GM19035 (cell line): ENCODE results near the gene AQP6.
"Not testable (repeated sequence)": the region's sequence is repeated elsewhere in the genome, so short reads cannot be mapped to it uniquely, and the experiment has no call there.

ENCODE experiments used
- ATAC-seq: cut with Tn5 transposase; IDR thresholded peaks from one replicate; pipeline ENCODE4 v1.9.1; 2021; ENCODE audit not compliant: unreplicated experiment

AQP6 gene

DNA sequence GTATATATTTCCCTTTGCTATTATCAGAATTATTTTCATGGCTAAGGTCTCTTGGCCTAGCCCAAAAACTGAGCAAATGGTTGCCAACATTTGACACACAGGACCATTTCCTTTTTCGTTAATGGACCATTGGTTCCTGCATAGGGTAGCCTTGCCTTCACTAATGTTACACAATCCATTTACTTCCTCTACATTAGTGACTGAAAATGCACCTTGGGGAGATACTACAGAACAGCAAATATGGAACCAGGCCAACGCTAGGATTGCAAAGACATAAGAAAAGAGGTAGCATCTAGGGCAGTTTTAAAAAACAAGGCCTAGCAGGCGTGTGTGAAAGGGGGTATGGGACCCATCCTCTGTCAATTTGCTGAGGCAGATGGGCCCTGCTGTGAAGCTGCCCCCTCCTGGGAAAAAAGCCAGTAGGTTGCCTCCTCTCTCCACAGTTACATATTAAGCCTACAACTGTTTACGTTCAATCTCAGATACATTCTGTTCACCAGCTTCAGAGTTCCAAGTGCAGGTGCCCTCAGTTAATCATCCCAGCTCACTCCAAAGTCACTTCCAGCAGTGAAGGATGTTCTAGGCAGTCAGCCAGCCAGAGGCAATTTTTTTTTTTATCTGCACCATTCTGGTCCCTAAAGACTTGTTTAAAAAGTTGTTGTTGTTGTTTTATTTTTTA is 15.0 kb downstream of the AQP6 start:
- ATAC-seq: no peak

DNA sequence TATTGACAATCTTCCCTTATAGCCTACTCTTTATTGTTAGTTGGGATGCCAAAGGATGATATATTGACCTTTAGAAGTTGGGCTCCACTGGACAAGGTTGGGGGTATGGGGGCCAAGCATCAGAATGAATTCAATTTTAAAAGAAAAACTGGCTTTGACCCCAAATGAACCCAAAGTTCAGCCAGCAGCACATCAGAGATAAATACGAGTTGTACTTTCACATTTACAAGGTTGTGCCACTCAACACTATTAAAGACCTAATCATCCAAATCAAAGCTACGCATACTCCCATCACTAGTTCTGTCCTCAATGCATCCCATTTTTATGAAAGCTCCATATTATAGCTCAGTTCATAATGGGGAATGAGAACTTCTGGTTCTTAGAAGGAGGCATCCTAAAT is 16.7 kb downstream of the AQP6 start:
- not testable (repeated sequence) for ATAC-seq

DNA sequence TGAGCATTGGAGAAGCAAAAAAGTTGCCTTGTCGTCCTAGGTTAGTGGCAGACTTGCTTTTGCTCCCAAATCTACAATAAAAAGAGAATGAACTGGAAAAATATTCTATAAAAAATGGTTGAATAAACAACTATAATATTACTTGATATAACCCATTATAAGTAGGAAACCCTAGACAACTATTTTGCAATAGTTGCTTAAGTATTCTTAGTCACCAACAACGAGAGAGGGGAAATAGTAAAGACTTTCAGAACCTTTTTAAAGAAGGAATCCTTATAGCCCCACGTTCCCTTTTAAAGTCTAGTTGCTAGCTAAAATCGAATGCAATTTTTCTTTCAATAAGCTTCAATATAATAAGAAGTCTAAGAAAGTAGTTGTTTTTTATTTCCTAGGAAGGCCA is 17.5 kb downstream of the AQP6 start:
- no peak for ATAC-seq

DNA sequence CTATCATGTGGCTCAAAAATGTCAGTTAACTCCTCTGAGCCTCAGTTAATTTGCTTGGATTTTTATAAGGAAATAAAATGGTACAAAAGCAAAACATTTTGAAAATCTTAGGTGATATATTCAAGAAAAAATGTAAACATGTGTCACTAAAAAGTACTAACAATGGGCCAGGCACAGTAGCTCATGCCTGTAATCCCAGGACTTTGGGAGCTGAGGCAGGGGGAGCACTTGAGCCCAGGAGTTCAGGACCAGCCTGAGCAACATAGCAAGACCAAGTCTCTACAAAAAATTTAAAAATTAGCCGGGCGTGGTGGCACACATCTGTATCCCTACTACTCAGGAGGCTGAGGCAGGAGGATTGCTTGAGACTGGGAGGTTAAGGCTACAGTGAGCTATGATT is 25.7 kb downstream of the AQP6 start:
- no peak for ATAC-seq

DNA sequence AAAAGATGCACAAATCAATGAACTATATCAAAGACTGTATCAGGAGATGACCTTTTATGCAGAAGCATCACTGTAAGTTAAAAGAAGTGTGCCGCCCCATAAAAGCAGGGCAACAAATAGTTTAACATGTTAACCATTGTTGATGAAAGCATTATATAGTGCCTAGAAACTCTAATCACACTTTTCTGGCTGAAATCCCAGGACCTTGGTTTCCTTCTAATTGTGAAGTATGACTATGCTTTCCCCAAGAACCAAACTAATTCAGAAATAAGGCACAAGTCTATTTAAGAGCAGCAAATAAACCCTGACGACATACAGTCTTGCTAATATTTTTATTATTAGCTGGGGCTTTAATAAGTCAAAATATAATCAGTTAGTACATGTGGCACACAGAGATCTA is 30.8 kb downstream of the AQP6 start:
- ATAC-seq: no peak

DNA sequence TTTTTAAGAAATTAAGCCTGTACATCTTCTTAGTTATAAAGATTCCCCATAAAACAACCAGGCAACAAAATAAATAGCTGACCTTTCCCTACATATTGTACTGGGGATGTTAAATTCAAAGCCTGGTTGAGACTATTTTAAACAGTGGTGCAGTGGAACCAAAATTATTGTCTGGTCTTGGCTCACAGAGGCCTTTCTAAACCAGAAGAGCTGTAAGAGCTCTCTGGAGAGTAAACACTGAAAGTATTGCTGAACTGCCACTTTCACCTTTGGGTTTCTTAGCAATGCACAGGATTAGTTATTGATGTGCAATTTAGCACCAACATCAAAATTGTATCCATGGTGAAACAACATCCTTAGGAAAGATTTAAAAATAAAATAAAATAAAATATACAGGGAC is 31.9 kb downstream of the AQP6 start:
- no peak for ATAC-seq

DNA sequence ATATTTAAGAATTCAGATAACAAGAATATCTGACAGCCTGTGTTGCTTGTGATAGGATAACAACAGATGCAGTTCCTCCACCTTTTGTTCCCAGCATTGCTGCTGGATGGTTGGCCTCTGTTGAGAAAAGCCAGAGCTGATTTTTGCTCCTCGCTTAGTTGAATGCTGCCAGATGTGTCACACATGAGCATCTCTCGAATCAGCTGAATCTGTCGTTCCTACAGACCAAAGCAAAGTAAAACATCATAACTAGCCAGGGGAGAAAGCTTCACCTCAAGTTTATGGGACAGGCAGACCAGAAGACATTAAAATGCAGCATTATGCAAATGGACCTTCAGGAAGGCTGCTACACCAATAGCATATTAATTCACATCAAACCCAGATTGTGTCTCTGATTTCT is 32.4 kb downstream of the AQP6 start:
- no peak for ATAC-seq

DNA sequence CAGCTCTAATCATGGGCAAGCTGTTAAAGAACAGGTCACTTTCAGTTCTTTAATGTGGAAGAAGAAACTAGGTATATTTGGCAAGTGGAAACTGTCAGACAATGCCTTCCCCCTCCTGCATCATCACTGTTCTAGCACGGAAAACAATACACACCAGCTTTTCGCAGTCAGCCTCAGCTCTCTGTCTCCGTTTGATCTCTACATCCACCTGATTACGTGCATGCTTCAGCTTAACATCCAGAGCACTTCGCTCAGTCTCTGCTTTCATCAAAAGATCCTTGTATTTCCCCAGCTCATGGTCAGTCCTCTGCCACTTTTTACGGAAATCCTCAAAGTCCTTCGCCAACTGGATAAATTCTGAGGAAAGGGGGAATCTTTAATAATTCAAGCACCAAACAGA is 33.5 kb downstream of the AQP6 start:
- no peak for ATAC-seq

DNA sequence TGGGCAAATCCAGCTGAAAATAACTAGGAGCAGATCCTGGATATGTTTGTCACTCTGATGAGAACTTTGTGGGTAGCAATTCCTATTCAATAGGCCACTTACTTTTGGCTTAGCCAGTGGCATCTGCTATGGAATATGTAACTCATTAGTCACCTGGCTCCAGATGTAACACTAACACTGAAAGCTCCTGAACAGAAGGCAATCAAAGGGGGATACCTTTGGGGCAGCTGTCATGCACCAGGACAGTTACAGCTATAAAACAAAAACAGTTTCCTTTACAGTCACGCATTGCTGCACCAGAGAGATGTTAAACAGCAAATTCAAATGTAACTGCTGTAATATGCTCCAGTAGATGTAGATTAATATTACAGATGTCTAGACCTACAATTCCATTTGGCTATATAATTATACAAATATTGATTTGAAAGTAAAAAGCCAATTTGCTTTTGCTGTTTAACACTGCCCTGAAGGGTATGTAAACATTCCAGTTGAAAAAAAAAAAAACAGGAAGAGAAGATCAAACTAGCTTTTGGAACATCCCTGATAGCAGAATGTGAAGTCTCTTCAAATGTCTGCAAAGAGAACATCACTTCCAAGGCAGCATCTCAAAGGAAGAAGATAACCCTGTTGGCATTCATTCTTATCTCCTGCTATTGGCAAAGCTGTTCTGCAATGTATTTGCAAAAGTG is 34.2 kb downstream of the AQP6 start:
- ATAC-seq: no peak

DNA sequence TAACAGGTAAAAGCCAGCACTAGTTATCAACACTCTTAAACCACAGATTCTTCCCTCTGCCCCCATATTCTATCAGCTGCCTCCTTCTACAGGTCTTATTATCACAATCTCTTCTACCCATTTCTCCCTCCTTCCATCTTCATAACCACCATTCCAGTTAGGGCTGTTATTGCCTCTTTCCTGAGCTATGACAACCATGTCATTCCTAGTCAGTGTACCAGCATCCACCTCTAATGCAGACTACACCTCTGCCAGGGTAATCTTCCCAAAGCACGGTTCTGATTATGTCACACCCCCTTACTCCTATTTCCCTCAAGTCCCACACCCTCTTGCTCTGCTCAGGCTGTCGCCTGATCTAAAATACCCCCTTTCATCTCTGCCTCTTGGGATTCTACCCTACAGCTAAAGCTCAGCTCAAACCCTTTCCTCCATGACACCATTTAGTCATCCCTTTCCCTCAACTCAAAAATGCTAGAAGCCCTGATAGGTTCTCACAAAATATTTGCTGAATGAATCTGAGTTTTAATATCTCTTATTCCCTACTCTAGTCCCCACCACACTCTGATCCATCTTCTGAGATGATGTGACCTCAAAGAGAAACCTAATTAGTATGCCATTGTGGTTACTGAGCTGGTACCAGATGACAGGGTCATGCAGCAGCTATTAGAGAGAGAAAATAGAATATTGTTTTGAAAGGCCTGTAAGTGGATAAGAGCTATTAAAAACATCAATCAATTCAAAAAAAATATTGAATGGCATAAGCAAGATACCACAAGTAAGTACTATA is 40.8 kb downstream of the AQP6 start:
- ATAC-seq: no peak

DNA sequence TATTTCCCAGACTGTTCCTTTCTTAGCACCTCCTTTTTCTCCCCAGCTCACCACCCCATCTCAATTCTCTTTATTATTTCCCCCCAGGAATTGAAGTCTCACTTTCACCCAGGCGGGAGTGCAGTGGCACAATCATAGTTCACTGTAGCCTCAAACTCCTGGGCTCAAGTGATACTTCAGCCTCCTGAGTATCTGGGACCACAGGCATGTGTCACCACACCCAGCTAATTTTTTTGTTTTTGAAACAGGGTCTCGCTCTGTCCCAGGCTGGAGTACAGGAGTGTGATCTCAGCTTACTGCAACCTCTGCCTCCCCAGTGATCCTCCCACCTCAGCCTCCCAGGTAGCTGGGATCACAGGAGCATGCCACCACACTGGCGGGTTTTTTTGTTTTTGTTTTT is 41.6 kb downstream of the AQP6 start:
- ATAC-seq: no peak

DNA sequence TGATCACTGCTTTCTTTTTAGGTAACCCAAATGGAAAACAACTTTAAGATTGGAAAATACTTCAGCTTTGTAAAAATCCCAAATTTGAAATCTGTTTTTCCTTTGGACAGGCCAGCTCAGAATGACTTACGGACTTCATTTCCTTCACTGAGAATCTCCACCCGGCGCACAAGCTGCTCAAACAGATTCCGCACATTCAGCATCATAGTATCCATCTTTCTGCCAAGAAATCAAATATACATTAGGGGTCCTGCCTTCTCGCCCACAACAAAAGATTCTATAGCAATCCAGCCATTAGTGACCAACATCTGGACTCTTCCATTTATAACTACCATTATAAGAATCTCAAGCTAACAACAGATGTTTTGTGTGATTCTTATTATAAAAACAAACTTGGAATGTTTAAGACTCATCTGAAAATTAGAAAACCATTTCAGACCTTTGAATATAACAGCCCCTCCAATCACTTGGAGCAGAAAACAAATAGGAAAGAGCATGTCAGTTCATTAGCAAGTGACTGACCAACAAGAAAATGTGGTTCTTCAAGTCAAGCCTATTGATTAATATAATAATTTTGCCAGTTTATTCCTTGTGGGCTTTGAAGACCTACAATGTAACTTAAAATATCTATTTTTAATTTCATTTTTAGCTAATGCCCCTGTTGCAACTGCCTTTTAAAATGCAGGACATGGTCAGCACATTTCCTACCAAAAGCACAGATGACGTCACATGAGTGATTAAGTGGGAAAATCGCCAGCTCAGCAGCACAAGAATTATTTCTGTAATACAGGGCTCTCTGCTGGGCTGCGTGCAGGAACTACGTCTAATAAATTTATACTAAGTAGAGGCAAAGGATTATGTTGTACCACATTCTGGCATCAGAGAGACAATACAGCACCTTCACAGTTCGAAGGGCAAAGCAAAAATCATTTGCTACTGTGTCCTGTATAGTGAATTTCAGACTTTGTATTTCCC is 44.0 kb downstream of the AQP6 start:
- ATAC-seq: no peak

DNA sequence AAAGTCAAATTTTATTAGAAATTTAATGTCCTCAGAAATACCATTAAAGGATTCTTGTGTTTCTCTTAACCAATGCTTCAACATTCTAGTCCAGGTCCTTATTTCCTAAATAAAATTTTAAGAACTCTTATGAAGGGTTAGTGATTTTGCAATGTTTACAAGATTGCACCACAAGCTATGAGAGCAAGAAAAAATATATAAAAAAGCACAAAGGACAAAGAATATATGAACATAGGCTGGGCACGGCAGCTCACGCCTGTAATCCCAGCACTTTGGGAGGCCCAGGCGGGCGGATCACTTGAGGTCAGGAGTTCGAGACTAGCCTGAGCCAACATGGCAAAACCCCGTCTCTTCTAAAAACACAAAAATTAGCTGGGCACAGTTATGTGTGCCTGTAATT is 44.9 kb downstream of the AQP6 start:
- ATAC-seq: no peak

DNA sequence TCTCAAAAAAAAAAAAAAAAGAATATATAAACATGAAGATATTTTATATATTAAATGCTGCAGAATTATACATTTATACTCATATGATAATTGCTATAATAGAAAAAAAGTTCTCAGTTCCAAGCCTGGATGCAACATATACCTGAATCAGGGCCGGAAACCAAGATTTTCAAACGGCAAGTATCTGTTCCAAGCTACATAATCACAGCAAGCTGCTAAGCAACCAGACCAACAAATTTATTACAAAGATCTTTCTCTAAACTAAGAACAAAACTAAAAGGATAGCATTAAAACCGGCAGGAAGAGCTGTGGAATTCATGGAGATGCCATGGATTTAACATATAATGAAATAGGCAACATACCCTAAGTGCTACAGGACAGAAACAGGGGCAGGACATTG is 45.4 kb downstream of the AQP6 start:
- ATAC-seq: no peak

DNA sequence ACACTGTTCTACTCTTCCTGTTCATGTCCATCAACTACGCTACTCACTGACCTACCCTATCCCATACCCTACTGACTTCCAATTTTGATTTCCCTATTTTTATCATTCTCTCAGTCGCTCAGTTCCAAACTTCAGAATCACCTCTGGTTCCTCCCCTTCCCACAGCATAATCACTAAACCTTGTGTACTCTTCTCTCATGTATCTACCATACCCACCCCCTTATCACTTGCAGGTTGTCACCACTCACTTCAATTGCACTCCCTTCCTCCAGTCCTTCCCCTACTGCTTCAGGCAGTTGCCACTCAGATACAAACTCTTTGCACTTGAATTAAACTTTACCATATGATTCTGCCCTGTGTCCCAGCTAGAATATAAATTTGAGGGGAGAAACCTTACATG is 46.2 kb downstream of the AQP6 start:
- no peak for ATAC-seq

DNA sequence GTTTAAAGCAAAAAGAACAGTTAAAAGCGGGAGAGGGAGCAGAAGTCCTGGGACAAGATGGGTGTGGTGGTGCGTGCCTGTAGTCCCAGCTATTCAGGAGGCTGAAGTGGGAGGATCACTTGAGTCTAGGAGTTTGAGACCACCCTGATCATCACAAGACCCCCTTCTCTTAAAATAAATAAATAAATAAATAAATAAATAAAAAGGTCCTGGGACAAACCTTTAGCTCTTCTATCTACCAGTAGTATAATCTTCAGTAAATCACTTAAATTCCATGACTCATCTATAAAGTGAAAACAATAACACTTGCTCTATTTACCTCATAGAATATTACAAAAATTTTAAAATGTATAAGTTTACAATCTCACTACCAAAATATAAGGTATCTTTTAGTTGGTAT is 46.8 kb downstream of the AQP6 start:
- no peak for ATAC-seq

DNA sequence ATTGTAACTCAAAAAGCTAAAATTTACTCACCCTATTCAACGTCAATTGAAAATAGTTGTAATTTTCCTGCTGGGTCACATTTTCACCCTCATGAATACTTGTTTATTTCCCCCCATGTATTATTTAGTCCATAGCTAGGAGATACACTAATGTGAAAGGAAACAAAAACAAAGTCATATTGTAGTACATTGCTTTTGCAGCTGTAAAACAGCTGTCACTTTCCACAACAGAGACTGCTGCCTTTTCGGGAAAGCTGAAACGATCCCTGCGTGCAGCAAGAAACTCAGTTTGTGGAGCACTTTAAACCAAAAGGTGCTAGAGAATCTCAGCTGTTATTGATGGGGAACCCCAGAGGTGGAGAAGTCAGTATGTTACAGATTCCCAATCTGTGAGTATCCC is 48.3 kb downstream of the AQP6 start:
- ATAC-seq: no peak

DNA sequence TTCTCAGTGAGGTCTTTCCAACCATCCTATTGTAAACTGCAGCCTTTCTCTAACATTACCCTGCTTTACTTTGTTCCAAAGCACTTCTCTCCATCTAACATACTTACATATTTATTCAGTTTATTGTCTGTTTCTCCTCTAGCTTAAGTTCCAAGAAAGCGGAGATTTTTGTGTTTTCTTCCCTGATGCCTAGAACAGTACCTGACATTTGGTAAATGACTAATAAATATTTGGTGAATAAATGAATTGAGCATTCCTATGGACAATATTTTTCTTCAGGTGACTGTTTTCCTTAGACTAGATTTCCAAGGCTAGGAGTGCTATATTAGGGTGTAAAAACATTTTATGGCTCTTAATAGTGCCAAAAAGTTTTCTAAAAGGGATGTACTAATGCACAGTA is 50.2 kb downstream of the AQP6 start:
- no peak for ATAC-seq

DNA sequence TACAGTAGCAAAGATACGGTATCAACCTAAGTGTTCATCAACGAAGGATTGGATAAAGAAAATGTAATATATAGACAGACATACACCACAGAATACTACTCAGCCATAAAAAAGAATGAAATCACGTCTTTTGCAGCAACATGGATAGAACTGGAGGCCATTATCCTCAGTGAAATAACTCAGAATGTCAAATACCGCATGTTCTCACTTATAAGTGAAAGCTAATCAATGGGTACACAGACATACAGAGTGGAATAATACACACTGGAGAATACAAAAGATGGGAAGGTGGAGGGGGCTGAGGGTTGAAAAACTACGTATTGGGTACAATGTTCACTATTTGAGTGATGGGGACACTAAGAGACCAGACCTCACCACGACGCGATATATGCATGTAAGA is 51.5 kb downstream of the AQP6 start:
- no peak for ATAC-seq

DNA sequence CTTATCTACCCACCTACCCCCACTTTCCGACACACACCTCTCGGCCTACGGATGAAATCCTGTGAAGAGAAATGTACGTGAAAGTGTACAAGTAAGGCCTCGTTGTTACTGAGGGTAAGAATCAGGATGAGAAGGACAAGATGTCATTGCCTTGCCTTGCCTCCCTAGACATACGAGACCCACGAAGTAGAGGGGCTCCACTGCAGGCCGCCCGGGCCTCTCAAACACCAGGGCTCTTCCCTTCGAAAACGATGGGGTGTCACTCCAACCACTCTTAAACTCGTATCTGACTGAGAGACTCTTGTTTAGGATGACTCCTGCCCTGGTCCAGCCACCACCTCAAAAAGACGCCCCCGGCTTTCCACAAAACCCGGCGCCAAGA is 52.0 kb downstream of the AQP6 start:
- ATAC-seq: peak; percentile 27
